Measurements from ENCODE around the gene BICRAL.

Gene BICRAL

DNA sequence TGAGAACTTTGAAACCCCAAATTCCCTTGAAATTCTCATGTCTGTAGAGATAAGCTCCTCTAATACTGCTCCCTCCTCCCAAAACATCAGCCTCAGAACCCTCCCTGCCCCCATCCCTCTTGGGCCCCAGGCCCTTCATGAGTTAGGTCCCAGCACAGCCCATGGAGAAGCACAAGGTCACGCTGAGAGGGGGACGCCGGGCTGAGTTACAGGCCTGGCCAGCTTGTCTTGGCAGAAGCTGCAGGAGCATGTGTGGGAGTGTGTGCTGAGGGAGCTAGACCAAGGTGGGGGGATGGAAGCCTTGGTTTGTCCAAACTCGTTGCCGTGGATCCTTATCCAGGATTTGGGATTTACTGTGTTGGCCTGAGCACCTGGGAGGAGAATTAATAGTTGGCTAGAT is 125.5 kb downstream of the BICRAL start:
- H3K36me3 Mint-ChIP-seq, result no peaks in the 10 kb centered on the region
- ATAC-seq, result no peak
- H3K9me3 Mint-ChIP-seq, result no peaks in the 10 kb centered on the region
- peaks cover 5% of the 10 kb centered on the region for H3K4me1 Mint-ChIP-seq
- no peak overlapping the region for H3K4me3 Mint-ChIP-seq
- no peak overlapping the region for H3K27ac Mint-ChIP-seq
- H3K27me3 Mint-ChIP-seq, result peaks cover 8% of the 10 kb centered on the region

DNA sequence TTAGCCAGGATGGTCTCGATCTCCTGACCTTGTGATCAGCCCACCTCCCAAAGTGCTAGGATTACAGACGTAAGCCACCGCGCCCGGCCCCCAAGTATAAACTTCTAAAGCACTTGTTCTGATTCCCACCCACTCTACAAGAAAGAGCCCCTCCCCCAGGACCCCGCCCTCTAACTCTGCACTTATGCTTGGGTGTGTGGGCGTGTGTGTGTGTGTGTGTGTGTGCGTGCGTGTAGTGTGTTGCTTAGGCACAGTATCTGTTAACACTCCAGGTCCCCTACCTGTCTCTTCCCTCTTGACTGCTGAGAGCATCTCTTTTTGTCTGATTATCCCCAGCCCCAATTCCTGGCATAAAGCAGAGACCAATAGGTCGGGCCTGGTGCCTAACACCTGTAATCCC is 128.0 kb downstream of the BICRAL start:
- H3K36me3 Mint-ChIP-seq, result no peaks in the 10 kb centered on the region
- no peak for ATAC-seq
- peaks cover 5% of the 10 kb centered on the region for H3K4me1 Mint-ChIP-seq
- no peaks in the 10 kb centered on the region for H3K9me3 Mint-ChIP-seq
- H3K27ac Mint-ChIP-seq, result no peak overlapping the region
- H3K4me3 Mint-ChIP-seq, result no peak overlapping the region
- H3K27me3 Mint-ChIP-seq, result peaks cover 8% of the 10 kb centered on the region

DNA sequence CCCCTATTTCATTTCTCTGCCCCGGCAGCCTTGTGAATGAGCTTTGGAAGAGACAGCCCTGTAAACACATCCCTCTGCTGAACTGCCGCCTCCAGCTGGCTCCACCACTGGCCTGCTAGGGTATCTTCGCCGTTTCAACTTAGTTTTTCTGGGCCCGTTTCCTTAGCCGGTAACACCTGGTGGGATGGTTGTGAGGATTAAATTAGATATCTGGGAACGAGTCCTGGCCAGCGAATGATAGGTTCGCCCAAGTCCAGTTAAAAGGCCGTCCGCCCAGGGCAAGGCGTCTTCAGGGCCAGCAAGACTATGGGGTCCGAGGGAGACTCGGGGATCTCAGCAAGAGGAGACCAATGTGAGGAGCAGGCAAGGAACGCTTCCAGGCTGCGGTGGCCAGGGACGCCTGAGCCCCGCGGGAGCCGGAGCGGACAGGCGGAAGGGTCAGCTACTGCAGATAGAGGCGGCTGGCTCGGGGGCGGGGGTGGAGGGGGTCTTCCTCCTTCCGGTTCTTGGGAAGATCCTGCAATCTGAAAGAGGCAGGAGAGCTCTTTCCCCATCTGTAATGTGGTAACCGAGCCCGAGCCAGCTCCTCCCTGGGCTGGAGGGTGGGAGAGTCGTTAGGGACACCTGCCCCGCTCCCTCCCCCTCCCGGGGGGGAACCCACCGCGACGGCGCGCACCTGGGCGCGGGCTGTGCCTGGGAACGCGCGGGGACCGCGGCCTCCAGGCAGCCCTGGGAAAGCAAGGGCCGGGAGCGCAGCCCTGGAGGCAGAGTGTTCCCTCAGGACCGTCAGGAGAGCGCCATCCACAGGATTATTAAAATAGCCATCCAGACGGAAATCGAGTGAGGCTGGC is 129.5 kb downstream of the BICRAL start:
- no peak for ATAC-seq
- Mint-ChIP-seq H3K36me3 (no peaks in the 10 kb centered on the region), H3K4me3 (peak overlapping the region; percentile 37), H3K27ac (no peak overlapping the region), H3K9me3 (no peaks in the 10 kb centered on the region), H3K4me1 (peaks cover 14% of the 10 kb centered on the region), H3K27me3 (peaks cover 8% of the 10 kb centered on the region)

- Mint-ChIP-seq H3K27ac (no peak overlapping the region), H3K4me1 (peaks cover 14% of the 10 kb centered on the region), H3K9me3 (no peaks in the 10 kb centered on the region), H3K4me3 (no peak overlapping the region), H3K27me3 (peaks cover 8% of the 10 kb centered on the region), H3K36me3 (no peaks in the 10 kb centered on the region)
- no peak for ATAC-seq
These were observed 132.7 kb downstream of the BICRAL start for GRCh38 chr6:42914546-42914945.

GRCh38 chr6:42915732-42916131 is 133.9 kb downstream of the BICRAL start, which contains the start of gene PTCRA:
PTCRA (plus strand) TSS chr6:42916053; CDS start chr6:42916070, 17 bp downstream.
- H3K9me3 Mint-ChIP-seq, result no peaks in the 10 kb centered on the region
- ATAC-seq, result peak; percentile 62
- H3K36me3 Mint-ChIP-seq, result no peaks in the 10 kb centered on the region
- peaks cover 8% of the 10 kb centered on the region for H3K27me3 Mint-ChIP-seq
- H3K4me3 Mint-ChIP-seq, result no peak within 1 kb of the TSS
- peak within 1 kb of the TSS; percentile 68 for H3K27ac Mint-ChIP-seq
- peaks cover 14% of the 10 kb centered on the region for H3K4me1 Mint-ChIP-seq

- Mint-ChIP-seq H3K36me3 (no peaks in the 10 kb centered on the region), H3K4me3 (no peak overlapping the region), H3K4me1 (peaks cover 10% of the 10 kb centered on the region), H3K9me3 (no peaks in the 10 kb centered on the region), H3K27ac (peak overlapping the region; percentile 68), H3K27me3 (peaks cover 3% of the 10 kb centered on the region)
- ATAC-seq, result peak; percentile 34
These were observed 134.4 kb downstream of the BICRAL start for GRCh38 chr6:42916288-42916687.

Measured in stimulated activated memory B cell treated with anti-CD40 and anti-IgM and Interleukin-4, amounts not matched to agents 10 μg/mL and 1 μg/mL and 100 μg/mL, for 72 hours (primary cell).